ENCODE results near the gene CYBRD1. TPM values are rescaled to one million over a fixed set of nuclear protein-coding genes. Genes with fewer than 3 reads are reported as not detected.

CYBRD1 gene
- total RNA-seq, 1 experiment from 2014 or later, result 139 TPM

DNA sequence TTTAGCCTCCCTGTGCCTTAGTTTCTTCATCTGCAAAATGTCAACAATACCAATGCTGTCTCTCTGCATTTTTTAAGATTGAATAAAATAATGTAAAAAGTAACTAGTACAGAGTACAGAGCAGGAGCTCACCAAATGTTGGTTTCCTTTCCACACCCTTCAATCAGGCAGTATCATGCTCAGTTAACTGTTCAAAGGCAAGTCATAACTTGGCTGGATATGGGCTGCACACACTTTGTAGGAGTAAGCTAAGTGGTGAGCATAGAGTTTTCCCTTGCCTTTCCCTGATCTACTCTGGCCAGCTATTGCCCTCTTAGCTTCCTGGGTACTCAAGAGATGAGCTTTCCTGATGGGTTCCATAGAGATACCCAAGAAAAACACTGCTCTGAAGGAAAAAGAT is 77.9 kb downstream of the CYBRD1 start:
- no peak for DNase-seq (ENCODE audit: low read depth)

DNA sequence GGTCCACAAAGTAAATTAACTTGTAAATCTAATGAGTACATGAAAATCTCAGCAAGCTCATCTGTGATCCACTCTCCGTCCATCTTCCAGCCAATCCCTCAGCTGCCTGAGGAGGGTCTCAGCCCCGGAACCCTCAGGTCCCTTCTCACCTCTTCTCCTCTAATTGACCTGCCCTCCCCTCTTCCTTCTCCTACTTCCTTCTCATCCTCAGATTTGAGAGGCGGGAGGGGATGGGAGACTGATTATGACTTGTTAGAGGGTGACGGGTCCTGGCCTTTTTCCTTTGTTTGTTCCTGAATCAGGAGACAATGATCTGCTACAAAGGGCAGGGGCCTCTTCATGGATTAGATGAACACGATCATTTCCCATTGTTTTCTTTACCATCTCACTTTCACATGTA is 80.1 kb downstream of the CYBRD1 start:
- DNase-seq (ENCODE audit: low read depth), result no peak

Other genes with a start within 250 kb of the CYBRD1 start
- gene METTL8, start 88.5 kb upstream of the CYBRD1 start, total RNA-seq (2014; rRNA removed; shearing (Covaris generic)), result 17.4 and 32.0 TPM in 2 replicates
- 16.1 and 16.6 TPM in 2 replicates for gene DCAF17, start 88.2 kb upstream of the CYBRD1 start, total RNA-seq (2014; rRNA removed; shearing (Covaris generic))
- gene DYNC1I2, start 165.0 kb downstream of the CYBRD1 start, total RNA-seq (2014; rRNA removed; shearing (Covaris generic)), result 127 and 178 TPM in 2 replicates

Measured in RPMI7951 (cell line).